ENCODE results near the gene CD9.

Gene CD9

GRCh38 chr12:6257007-6257406, 56.8 kb downstream of the CD9 start:
- TF ChIP-seq CTCF (conservative IDR thresholded peaks at IDR 0.05; ENCODE audit: low read depth, low read length) = no peak
- DNase-seq (ENCODE audit: low read depth) = no peak
- H3K4me3 ChIP-seq (ENCODE audit: low read depth, low read length) = no peak overlapping the region

DNA sequence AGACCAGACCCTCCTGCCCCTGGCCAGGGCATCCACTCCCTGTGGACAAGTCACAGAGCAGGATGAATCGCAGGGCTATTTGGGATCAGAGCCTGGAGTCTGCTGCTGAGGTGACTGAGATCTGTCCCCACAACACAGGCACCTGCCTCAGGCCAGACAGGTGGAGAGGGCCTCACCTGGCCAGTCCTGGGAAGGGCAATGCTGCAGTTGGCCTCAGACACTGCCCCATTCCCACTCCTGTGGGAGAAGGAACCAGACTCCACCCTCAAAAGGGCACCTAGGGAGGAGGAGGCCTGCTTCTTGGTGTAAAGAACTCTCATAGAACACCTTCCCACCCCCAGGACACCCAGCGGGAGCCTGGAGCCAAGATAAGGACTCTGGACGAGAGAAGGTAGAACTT, 62.0 kb downstream of the CD9 start:
- TF ChIP-seq CTCF (conservative IDR thresholded peaks at IDR 0.05; ENCODE audit: low read depth, low read length) = no peak
- DNase-seq (ENCODE audit: low read depth) = no peak
- H3K4me3 ChIP-seq (ENCODE audit: low read depth, low read length) = no peak overlapping the region

DNA sequence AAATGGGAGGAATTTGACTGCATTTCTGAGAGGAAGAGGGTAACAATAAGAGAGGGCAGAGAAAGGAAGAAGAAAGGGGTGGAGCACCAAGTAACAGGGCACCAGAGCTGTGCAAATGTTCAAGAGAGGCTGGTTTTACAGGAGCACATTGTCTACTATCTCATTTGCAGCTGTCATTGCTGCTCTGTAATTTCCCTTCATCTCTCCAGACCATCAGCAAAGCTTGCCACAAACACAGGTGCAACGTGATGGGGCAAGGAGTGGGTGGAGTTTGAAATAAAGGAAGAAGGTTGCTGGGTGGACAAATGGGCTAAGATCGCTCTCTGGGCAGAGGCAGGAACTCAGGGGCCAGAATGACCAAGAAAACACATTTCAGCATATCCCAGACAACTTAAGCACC, 62.4 kb downstream of the CD9 start:
- no peak for DNase-seq (ENCODE audit: low read depth)
- no peak for TF ChIP-seq CTCF (conservative IDR thresholded peaks at IDR 0.05; ENCODE audit: low read depth, low read length)
- no peak overlapping the region for H3K4me3 ChIP-seq (ENCODE audit: low read depth, low read length)

DNA sequence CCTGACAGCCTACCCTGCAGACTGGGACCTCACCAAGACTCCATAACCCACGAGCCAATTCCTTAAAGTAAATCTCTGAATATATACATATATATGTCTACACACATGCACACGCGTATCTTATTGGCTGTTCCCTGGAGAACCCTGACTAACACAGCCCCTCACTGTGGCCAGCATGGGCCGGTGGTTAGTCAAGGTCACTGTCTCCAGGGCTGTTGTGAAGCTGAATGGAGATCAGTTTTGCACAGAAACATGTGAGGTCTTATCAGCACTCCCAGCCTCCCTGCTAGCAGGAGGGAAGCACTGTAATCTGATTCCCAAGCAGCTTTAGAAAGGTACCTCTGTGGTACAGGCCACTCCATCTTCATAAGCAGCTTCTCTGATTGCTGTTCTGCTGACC, 63.7 kb downstream of the CD9 start:
- TF ChIP-seq CTCF (conservative IDR thresholded peaks at IDR 0.05; ENCODE audit: low read depth, low read length) = no peak
- H3K4me3 ChIP-seq (ENCODE audit: low read depth, low read length) = no peak overlapping the region
- DNase-seq (ENCODE audit: low read depth) = peak; percentile 84

GRCh38 chr12:6264402-6265037, 64.3 kb downstream of the CD9 start:
- no peak overlapping the region for H3K4me3 ChIP-seq (ENCODE audit: low read depth, low read length)
- peak; percentile 49 for DNase-seq (ENCODE audit: low read depth)
- TF ChIP-seq CTCF (conservative IDR thresholded peaks at IDR 0.05; ENCODE audit: low read depth, low read length) = no peak

- H3K4me3 ChIP-seq (ENCODE audit: low read depth, low read length) = no peak overlapping the region
- no peak for TF ChIP-seq CTCF (conservative IDR thresholded peaks at IDR 0.05; ENCODE audit: low read depth, low read length)
Observed at GRCh38 chr12:6265038-6265405, 64.8 kb downstream of the CD9 start.

GRCh38 chr12:6266541-6266966, 66.4 kb downstream of the CD9 start:
- TF ChIP-seq CTCF (conservative IDR thresholded peaks at IDR 0.05; ENCODE audit: low read depth, low read length) = no peak
- no peak overlapping the region for H3K4me3 ChIP-seq (ENCODE audit: low read depth, low read length)

More at GRCh38 chr12:6265038-6265405, 64.8 kb downstream of the CD9 start:
- DNase-seq (ENCODE audit: low read depth) = no peak

More at GRCh38 chr12:6266541-6266966, 66.4 kb downstream of the CD9 start:
- DNase-seq (ENCODE audit: low read depth) = no peak
